ENCODE results near the gene BRIP1. TPM values are rescaled to one million over a fixed set of nuclear protein-coding genes. Genes with fewer than 3 reads are reported as not detected.

Gene BRIP1
- total and polyA plus RNA-seq, 9 of the 15 experiments (the other 6 are each of a cell fraction or from before 2014, with no cell fraction given), result 2.4 to 17.5 (median 11.2) TPM

GRCh38 chr17:61867033-61867432 lies 3.7 kb upstream of the BRIP1 start:
- Histone ChIP-seq H3K9ac (ENCODE audit: insufficient read depth in 1 of 2, low read depth in 2 of 2, low read length in 2 of 2) (no peak overlapping the region), H3K27me3 (ENCODE audit: control insufficient read depth in 2 of 2, insufficient read depth in 2 of 2, low read length in 2 of 2) (no peaks in the 10 kb centered on the region), H3K9me1 (ENCODE audit: control insufficient read depth, insufficient read depth, low read length) (no peaks in the 10 kb centered on the region), H2AFZ (ENCODE audit: low read depth, low read length) (no peak overlapping the region), H3K27ac (ENCODE audit: extremely low read depth, low read depth, low read length) (no peak overlapping the region), H3K9me3 (replicated peaks; ENCODE audit: control insufficient read depth, insufficient read depth, low read depth, low read length) (no peaks in the 10 kb centered on the region), H3K4me3 (no peak overlapping the region), H4K20me1 (replicated peaks; ENCODE audit: control insufficient read depth, insufficient read depth, low read length) (no peaks in the 10 kb centered on the region), H3K4me1 (replicated peaks in 1 of 2; ENCODE audit: control insufficient read depth in 2 of 2, insufficient read depth in 2 of 2, low read length in 2 of 2) (peaks cover 0 to 2% of the 10 kb centered on the region in 2 experiments; a peak in 1 of 5 replicates), H3K4me2 (ENCODE audit: insufficient read depth, low read length) (no peak overlapping the region), H3K36me3 (ENCODE audit: control insufficient read depth, insufficient read depth, low read length) (peaks cover 48% of the 10 kb centered on the region), H3K79me2 (ENCODE audit: control insufficient read depth, insufficient read depth, low read length) (peaks cover 12% of the 10 kb centered on the region)
- intact Hi-C loops (cut with micrococcal nuclease) (no loop called here), in situ Hi-C loops (cut with MboI) (no loop called here)
- ChIA-PET POLR2A (no interaction called here), CTCF (ENCODE audit: low intra/inter-chr PET ratio) (no interaction called here)
- DNase-seq (ENCODE audit: extremely low read depth in 1 of 4, low spot score in 3 of 4), result no peak
- no TSS peak for BruUV-seq (replicated peaks)
- TF ChIP-seq HNRNPH1 (optimal IDR thresholded peaks at IDR 0.05; ENCODE audit: low read depth, low read length) (no peak), NFXL1 (CRISPR knock-in tag; IDR thresholded peaks at IDR 0.05) (no peak), NCOA4 (IDR thresholded peaks at IDR 0.05; ENCODE audit: partially characterized antibody) (no peak), SNRNP70 (optimal IDR thresholded peaks at IDR 0.05; ENCODE audit: low read depth, low read length) (no peak), ARNT (IDR thresholded peaks at IDR 0.05) (no peak), FOS (IDR thresholded peaks at IDR 0.05; ENCODE audit: extremely low read depth, insufficient read length) (no peak), EP400 (IDR thresholded peaks at IDR 0.05) (no peak), NCOA6 (IDR thresholded peaks at IDR 0.05) (no peak), ZNF699 (CRISPR knock-in tag; IDR thresholded peaks at IDR 0.05; ENCODE audit: insufficient replicate concordance) (no peak), THRAP3 (IDR thresholded peaks at IDR 0.05; ENCODE audit: borderline replicate concordance) (no peak), HCFC1 (IDR thresholded peaks at IDR 0.05; ENCODE audit: low read depth, low read length) (no peak), RFX1 (IDR thresholded peaks at IDR 0.05) (0 out of 2 replicates have a peak, but pooled peaks have one; percentile 4), SRSF7 (optimal IDR thresholded peaks at IDR 0.05; ENCODE audit: low read depth, low read length) (no peak), NFIX (CRISPR knock-in tag; IDR thresholded peaks at IDR 0.05; ENCODE audit: low read depth) (no peak), NFE2L1 (tag; IDR thresholded peaks at IDR 0.05; ENCODE audit: borderline replicate concordance, low read depth) (no peak)
- TF ChIP-seq, protein P1, sequence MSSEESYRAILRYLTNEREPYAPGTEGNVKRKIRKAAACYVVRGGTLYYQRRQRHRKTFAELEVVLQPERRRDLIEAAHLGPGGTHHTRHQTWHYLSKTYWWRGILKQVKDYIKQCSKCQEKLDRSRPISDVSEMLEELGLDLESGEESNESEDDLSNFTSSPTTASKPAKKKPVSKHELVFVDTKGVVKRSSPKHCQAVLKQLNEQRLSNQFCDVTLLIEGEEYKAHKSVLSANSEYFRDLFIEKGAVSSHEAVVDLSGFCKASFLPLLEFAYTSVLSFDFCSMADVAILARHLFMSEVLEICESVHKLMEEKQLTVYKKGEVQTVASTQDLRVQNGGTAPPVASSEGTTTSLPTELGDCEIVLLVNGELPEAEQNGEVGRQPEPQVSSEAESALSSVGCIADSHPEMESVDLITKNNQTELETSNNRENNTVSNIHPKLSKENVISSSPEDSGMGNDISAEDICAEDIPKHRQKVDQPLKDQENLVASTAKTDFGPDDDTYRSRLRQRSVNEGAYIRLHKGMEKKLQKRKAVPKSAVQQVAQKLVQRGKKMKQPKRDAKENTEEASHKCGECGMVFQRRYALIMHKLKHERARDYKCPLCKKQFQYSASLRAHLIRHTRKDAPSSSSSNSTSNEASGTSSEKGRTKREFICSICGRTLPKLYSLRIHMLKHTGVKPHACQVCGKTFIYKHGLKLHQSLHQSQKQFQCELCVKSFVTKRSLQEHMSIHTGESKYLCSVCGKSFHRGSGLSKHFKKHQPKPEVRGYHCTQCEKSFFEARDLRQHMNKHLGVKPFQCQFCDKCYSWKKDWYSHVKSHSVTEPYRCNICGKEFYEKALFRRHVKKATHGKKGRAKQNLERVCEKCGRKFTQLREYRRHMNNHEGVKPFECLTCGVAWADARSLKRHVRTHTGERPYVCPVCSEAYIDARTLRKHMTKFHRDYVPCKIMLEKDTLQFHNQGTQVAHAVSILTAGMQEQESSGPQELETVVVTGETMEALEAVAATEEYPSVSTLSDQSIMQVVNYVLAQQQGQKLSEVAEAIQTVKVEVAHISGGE (CRISPR knock-in tag; IDR thresholded peaks at IDR 0.05), result peak in 1 of 3 experiments; percentile 55; a peak in 2 of 6 replicates
- TF ChIP-seq, protein P2, sequence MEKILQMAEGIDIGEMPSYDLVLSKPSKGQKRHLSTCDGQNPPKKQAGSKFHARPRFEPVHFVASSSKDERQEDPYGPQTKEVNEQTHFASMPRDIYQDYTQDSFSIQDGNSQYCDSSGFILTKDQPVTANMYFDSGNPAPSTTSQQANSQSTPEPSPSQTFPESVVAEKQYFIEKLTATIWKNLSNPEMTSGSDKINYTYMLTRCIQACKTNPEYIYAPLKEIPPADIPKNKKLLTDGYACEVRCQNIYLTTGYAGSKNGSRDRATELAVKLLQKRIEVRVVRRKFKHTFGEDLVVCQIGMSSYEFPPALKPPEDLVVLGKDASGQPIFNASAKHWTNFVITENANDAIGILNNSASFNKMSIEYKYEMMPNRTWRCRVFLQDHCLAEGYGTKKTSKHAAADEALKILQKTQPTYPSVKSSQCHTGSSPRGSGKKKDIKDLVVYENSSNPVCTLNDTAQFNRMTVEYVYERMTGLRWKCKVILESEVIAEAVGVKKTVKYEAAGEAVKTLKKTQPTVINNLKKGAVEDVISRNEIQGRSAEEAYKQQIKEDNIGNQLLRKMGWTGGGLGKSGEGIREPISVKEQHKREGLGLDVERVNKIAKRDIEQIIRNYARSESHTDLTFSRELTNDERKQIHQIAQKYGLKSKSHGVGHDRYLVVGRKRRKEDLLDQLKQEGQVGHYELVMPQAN (IDR thresholded peaks at IDR 0.05; ENCODE audit: borderline replicate concordance), result no peak
- FAIRE-seq, result no peak
- ATAC-seq, result no peak
